ENCODE measurements around the gene TBX4.
A peak's percentile ranks its signal among the peaks of the same experiment; 100 is the strongest.

TBX4 gene

DNA sequence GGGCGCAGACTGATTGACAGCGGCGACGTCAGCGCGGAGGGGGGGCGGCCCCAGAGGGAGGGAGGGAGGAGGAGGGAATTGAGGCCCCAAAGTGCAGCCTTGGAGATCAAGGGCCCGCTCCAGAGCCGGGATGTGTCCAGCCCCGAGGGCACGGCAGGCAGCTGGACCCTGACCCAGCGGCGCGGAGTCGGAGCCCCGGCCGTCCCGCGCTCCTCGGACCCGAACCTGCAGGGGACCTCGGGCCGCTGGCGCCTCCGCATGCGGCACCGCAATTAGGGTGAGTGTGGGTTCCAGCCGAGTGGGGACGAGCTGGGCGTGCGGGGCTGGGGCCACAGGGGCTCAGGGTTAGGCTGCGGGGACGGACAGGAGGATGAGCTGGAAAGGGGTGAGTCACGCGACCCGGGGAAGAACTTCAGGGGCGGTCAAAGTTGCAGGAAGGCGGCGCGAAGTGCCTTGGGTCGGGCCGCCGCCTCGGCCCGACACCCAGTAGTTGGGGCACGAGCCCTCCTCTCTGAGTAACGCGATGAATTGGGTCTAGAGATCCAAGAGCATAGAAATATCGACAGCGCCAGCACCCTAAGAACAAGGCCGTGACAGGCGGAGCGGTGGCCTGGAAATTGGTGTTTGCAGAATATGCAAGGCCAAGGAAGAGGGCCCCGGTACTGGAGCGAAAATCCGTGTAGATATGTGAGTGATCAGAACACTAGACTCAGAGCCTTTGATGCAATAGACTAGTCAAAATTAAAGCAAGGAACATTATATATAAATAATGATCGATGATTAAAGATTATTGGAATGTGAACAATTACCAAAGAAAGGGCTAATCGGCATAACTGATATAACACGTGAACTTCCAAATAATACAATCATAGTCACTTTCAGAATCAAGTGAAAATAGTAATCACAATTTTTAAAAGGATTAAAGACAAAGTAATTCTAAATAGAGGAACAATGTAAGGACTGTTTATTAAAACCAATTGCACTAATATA, at the start of gene TBX4:
TBX4 (plus strand) TSS at position 122 of the 990 bp plus-strand sequence. CDS start 4,069 bp downstream, outside the sequence.
- DNase-seq (ENCODE audit: low read depth in 2 of 2, low spot score in 1 of 2) = no peak

DNA sequence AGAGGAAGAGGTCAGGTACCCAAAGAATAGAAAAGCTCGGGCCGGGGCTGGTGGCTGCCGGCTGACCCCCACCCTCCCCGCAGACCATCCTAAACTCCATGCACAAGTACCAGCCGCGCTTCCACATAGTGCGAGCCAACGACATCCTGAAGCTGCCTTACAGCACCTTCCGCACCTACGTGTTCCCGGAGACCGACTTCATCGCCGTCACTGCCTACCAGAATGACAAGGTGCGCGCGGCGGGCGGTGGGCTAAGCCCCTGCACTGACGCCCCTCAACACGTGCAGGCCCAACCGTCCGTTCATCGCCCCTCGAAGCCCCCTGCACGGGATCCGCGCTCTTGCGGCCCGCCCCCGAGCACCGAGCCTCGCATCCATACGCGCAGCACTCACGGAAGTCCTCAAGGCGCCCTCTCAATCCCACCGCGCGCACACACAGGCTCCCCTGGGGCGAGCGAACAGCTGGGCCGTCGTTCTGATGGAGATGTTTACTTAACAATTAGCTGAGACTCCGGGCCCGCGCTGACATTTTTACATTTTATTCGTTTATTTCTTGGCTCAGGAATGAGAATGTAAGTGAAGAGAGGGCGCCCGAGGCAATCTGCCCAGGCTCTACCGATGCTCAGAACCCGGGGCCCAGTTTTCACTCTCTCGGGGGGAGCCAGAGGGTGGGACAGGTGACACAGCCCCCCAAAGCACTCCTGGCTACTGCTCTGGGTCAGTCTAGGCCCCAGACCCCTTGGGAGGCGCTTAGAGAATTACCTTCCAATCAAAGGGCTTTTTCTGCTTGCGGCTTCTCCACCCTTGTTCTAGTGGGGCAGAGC, 49.0 kb upstream of the TBX4 start:
- no peak for DNase-seq (ENCODE audit: low read depth in 2 of 2, low spot score in 1 of 2)

DNA sequence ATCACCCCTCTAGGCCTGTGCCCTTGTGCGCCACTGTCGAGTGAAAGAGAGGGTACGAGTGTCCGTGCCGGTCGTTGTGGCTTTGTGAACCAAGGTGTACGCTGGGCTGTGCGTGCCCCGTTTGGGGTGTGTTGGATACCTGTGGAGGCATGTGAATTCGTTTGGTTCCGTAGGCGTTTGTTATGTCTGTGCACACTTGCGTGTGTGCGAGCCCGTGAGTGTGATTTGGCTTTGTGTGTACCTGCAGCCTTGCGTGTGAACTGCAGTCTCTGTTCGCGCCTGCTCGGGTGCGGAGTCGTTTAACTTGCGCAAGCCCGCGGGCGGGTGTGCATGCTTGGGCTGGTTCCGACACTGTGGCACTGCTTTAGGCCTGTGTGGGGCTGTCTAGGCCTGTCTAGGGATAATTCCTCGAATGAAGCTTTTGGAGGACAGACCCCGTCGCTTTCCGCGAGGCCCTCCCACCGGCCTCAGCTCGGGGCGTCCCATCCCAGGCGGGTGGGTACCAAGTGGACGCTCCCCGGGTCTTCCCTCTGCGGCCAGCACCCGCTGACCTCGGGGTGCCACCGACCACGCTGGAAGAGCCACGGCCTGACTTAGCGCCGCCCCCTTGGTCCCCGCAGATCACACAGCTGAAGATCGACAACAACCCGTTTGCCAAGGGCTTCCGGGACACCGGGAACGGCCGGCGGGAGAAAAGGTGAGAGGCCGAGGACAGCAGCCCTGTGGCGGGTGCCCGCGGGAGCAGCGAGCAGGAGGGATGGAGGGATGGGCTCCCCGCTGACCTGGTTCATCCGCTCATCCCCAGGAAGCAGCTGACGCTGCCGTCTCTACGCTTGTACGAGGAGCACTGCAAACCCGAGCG, 48.2 kb upstream of the TBX4 start:
- DNase-seq (ENCODE audit: low read depth in 2 of 2, low spot score in 1 of 2) = no peak

DNA sequence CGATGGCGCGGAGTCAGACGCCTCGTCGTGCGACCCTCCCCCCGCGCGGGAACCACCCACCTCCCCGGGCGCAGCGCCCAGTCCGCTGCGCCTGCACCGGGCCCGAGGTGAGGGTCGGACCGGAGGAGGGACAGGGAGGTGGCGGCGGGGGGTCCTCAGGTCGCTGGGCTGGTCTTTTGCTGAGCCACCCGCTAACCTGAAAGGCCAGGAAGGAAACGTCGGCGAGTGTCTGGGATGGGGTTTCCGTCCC, 47.6 kb upstream of the TBX4 start:
- no peak for DNase-seq (ENCODE audit: low read depth in 2 of 2, low spot score in 1 of 2)

DNA sequence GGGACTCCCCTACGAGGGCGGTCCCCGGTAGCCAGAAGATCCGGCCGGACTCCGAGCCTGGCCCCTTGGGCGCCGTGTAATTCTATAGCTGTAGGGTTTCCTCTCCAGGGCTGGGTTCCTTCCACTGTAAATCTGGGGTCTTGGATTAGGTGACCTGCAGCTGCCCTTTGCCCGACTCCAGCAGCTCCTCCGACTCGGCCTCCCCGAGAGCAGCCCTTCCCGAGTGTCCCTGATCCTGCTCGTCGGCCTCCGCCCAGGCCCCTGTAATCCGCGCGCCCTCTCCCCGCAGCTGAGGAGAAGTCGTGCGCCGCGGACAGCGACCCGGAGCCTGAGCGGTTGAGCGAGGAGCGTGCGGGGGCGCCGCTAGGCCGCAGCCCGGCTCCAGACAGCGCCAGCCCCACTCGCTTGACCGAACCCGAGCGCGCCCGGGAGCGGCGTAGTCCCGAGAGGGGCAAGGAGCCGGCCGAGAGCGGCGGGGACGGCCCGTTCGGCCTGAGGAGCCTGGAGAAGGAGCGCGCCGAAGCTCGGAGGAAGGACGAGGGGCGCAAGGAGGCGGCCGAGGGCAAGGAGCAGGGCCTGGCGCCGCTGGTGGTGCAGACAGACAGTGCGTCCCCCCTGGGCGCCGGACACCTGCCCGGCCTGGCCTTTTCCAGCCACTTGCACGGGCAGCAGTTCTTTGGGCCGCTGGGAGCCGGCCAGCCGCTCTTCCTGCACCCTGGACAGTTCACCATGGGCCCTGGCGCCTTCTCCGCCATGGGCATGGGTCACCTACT, 47.1 kb upstream of the TBX4 start:
- DNase-seq (ENCODE audit: low read depth in 2 of 2, low spot score in 1 of 2) = no peak

DNA sequence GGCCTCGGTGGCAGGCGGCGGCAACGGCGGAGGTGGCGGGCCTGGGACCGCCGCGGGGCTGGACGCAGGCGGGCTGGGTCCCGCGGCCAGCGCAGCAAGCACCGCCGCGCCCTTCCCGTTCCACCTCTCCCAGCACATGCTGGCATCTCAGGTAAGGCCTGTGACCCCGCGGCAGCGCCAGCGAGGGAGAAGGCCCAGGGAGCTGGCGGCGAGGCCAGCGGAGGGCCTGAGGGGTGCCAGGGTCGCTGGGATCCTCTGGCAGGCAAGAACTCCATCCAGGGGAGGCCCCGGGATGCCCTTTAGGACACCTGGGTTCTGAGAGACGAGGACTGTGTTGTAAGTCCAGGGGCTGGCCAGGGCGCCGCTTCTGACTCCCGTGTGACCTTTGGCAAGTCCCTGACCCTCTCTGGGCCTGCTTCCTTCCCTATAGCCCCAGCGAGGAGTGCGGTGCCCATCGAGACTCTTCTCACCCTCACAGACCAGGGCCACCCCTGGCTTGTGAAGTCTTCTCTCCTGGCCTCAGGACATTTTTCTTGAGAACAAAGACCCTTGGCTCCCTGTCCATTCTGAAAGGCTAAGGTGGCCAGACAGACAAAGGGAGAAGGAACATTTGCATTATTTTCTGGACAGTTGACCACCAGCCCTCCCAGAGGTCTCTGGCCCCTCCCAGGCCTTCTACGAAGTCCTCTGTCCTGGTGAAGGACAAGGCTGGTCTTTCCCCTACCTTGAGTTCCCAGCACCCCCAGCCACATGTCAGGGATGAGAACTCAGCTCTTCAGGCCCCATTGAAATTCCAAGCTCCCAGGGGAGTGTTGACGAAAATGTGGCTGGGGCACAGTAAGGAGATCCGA, 46.3 kb upstream of the TBX4 start:
- DNase-seq (ENCODE audit: low read depth in 2 of 2, low spot score in 1 of 2) = no peak

DNA sequence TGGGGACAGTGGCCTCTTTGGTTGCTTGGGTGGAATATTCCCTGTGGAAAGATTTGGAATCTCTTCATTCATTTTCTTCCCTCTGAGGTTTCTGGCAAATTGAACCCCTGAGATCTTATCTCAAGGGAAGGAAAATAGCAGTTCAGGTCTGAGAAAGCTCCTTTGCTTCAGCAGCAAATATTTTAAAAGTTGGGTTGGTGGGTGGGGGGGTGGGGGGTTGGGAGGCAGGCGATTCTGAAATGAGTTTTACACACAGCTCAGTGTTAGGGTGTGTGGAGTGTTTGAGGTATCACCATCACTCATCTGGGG, 45.7 kb upstream of the TBX4 start:
- no peak for DNase-seq (ENCODE audit: low read depth in 2 of 2, low spot score in 1 of 2)

DNA sequence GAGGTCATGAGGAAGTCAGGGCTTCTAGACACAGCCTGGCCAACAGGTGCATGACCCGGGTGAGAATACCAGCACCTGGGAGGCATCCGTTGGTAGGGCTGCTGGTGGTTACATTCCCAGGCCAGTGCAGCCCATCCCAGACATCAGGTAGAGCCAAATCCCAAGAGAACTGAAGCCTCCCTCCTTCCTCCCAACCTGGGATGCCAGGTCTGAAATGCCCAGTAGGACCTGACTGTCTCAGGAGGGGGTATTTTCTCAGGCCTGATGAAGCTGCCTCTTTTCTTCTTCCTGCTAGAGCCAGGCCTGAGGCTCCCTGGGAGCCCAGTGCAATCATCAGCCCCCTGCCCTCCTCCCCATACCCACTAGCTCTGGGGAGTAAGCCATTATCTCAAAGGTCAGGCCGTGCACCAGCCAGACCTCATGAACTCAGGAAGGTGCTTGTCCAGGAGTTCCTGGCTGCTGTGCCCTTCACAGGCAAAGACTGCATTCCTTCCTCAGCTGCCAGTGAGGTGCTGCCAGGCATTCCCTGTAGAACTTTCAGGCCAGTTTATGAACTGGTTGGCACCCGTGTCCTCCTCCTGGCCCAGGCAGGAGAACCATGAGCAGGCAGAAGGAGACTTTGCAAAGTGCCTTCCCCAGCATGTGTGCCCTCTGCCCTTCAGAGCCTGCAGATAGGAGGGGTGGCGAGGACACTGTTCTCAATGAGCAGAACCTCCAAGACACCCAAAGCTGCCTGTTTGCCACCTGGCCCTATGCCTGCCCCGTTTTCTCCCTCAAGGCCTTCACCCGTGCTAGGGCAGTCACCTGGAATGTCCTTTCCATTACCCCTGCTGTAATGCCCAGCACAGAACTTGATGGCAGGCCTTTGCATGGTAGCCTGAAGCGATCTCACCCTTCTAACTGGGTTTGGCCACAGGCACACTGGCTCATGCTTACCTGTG, 45.0 kb upstream of the TBX4 start:
- DNase-seq (ENCODE audit: low read depth in 2 of 2, low spot score in 1 of 2) = no peak

DNA sequence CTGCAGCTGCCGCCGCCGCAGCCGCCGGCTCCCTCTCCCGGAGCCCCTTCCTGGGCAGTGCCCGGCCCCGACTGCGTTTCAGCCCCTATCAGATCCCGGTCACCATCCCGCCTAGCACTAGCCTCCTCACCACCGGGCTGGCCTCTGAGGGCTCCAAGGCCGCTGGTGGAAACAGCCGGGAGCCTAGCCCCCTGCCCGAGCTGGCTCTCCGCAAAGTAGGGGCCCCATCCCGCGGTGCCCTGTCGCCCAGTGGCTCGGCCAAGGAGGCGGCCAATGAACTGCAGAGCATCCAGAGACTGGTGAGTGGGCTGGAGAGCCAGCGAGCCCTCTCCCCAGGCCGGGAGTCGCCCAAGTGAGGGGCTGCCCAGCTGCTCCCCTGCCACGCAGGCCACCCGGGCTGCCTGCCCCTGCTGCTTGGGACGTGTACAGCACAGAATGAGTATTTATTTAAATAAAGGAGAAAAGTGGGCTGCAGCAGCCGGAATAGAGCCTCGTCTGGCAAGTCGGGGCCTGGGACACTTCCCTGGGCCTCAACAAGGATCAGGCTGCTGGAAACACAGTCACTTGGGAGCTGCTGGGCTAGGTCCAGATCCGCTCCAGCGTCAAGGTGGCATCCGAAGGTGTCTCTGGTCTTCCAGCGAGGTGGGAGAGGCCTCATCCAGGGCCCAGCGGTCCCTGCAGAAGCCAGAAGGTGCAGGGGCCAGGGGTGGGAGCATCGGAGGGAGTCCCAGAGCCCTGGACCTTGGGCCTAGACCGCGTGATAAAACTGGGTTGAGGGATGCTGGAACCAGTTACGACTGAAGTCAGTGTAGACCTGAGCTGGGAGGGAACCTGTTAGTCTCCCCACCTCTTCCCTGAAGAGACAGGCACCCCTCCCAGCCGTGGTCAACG, 43.8 kb upstream of the TBX4 start:
- DNase-seq (ENCODE audit: low read depth in 2 of 2, low spot score in 1 of 2) = no peak

DNA sequence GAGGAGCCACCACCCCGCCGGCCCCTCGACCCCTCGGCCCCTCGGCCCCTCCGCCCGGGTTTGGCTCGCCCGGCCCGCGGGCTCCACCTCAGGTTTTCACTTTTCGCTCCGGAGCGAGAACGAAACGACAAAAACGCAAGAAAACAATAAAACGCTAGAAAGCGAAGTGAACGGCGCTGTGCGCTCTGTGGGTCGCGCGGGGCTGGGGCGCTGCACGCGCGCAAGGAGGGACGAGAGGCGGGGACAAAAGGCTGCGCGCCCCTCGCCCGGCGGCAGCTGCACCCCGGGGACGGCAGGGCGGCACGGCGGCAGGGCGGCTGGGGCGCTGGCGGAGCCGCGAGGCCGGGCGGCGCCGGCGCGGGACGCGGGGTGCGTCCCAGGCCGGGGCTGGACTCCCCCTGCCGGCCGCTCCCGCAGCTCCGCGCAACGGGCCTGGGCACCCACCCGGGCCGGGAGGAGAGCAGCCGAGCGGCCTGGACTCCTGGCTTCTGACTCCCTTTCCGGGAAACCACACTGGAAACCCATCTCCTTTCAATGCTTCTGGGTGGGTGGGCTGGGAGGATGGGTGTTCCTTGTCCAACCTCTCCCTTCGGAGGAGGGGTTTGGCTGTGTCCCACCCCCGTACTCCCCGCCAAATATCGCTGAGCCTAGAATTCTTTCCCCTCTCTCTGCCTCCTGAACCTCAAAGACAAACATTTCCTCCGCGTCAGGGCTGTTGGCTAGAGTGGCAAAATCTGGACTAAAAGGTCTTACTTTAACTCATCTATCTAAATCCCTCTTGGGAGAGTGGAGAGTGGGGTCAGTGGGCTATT, 42.7 kb upstream of the TBX4 start:
- DNase-seq (ENCODE audit: low read depth in 2 of 2, low spot score in 1 of 2) = no peak

DNA sequence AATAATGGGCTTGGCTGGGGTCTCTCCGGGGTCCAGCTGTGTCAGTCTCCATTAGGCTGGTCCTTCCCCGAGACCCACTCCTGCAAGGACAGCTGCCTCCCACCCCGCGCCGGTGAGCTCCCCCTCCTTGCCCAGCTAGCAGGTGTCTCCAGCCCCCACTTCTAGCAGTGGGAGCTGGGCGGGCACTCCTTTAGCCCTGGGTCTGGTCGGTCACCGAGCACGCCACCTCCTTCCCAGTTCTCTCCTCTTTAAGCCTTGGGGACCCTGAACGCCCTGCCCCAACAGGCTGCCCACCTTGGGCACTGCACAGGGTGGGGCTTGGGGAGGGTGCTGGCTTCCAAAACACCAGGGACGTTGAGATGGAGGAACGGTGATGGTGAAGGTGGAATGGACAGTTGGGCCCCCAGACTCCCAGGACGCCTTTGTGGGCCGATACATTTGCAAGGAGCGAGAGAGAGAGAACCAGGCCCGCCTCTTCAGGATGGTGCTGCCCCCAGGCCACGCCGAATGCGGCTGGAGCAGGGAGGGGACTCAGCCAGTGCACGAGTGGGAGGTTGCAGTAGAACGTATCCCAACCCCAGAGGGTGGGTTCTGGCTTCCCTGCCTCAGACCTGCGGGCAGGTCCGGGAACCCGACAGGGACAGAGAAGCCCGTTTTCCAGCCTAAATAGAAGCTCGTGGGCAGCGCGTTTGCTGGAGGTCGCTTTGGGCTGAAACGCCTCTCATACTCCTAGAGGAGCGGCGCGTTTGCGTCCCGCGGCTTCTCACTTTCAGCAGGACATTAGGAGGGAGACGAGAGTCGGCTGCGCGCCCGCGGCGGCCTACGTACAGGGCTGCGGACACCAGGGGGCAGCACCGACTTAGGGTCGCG, 41.8 kb upstream of the TBX4 start:
- peak; percentile 44 to 55 for DNase-seq (ENCODE audit: low read depth in 2 of 2, low spot score in 1 of 2)

DNA sequence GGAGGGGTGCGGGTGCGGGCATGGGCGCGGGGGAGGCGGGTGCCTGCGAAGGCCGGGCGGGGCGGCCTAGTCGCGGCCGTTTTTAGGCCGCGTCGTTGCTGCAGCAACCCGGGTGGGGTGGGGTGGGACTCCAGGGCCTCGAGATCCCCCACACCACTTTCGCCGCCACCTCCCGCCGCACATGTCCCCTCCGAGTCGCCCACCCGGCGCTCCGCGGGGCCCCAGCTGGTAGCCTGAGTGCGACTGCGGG, 41.3 kb upstream of the TBX4 start:
- DNase-seq (ENCODE audit: low read depth in 2 of 2, low spot score in 1 of 2) = no peak

DNA sequence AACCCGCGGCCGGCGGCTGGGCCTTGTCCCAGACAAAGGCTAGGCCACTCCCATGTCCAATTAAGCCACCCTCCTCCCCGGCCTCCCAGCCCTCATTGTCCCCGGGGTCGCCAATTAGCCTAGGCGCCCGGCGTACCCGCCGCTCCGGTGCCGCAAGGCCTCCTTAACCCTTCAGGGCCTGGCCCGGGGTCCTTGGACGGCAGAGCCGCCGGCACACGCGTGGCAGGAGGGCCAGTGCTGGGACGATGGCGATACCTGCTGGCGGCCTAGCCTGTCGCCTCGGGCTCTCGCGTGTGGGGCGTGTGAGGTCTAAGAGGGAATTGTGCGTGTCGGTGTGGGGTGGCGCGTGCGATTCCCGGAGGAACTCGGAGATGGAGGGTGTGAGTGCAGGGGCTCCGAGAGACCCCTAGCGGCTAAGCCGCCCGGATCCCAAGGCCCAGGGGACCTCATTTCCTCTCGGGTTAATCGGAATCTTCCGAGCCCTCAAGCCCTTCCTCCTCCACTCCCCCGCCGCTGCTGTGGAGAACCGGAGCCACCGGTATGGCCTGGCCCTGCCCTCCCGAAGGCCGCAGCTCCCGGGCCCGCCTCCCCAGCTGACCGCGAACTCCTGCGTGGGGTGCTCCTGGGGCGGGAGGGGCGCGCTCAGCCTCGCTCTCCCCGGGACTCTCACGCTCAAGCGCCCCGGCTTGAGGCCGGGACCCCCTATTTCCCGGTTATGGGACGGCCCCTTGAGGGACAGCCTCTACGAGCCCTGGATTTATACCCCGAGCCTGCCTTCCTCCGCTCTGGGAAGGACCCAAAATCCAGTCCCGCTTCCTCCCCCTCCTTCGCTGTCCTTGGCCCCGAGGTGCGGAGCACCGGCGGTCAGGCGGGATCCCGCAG, 40.7 kb upstream of the TBX4 start:
- no peak for DNase-seq (ENCODE audit: low read depth in 2 of 2, low spot score in 1 of 2)

DNA sequence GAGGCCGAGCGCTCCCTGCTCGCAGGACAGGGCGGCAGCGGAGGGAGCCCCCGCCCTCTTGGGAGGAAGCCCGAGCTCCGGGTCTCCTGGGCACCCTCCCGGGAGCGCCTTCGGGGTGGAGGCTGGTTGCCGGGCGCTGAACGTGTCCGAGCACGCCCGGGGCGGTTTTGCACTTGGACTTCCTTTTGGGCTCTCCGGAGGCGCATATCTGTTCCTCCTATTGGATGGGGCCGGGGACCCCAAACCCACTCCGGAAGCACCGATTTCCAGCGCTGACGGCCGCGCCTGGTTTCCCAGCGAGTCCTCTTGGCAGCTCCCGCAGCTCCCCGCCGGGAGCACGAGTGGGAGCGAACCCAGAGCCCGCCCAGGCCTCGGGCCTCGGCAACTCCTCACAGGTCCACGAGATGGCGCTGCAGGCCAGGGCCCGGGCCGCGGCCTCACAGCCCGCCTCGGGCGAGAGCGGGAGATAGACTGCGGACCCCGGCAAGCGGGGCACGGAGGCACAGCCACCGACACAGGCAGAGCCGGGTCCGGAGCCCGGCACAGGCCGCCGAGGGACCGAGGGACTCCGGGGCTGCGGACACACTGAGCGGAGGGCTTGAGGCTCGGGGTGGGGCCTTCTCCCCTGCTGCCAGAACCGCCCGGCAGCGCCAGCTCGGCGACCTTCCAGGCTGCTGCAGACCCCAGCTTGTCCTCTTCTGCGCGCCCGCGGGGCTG, 39.9 kb upstream of the TBX4 start:
- peak; percentile 43 to 63 for DNase-seq (ENCODE audit: low read depth in 2 of 2, low spot score in 1 of 2)
